DMS114 treated with DMSO at 0.1 percent for 48 hours (cell line): ENCODE results near the gene TIMM29.

ENCODE experiments used
- DNase-seq: peaks from one replicate; lab custom pipeline; 2025; ENCODE audit not compliant: unreplicated experiment; lab: John Stamatoyannopoulos, UW

The TIMM29 gene

GRCh38 chr19:10928563-10929401, at the start of gene TIMM29, which contains the start of gene YIPF2:
TIMM29 (plus strand) TSS chr19:10928811; CDS start chr19:10928823, 12 bp downstream.
YIPF2 (minus strand) TSS chr19:10928639; CDS start chr19:10928410, 229 bp downstream.
- DNase-seq = peak; percentile 83

GRCh38 chr19:10881403-10882107, 47.1 kb upstream of the TIMM29 start:
- no peak for DNase-seq

- DNase-seq = no peak
These were observed 46.5 kb upstream of the TIMM29 start for GRCh38 chr19:10882108-10882457.

- no peak for DNase-seq
These were observed 44.3 kb upstream of the TIMM29 start for GRCh38 chr19:10884274-10884673.

GRCh38 chr19:10885201-10886169, 43.1 kb upstream of the TIMM29 start:
- DNase-seq = no peak

GRCh38 chr19:10887616-10888367, 40.8 kb upstream of the TIMM29 start:
- no peak for DNase-seq

- DNase-seq = no peak
These were observed 40.2 kb upstream of the TIMM29 start for GRCh38 chr19:10888421-10888866.

- no peak for DNase-seq
These were observed 38.7 kb upstream of the TIMM29 start for GRCh38 chr19:10889880-10890279.

- DNase-seq = no peak
These were observed 37.1 kb upstream of the TIMM29 start for GRCh38 chr19:10891405-10892086.

GRCh38 chr19:10892256-10892655, 36.4 kb upstream of the TIMM29 start:
- no peak for DNase-seq

GRCh38 chr19:10894911-10895213, 33.7 kb upstream of the TIMM29 start:
- DNase-seq = no peak

- DNase-seq = no peak
These were observed 33.2 kb upstream of the TIMM29 start for GRCh38 chr19:10895363-10895762.

GRCh38 chr19:10895920-10896319, 32.7 kb upstream of the TIMM29 start:
- no peak for DNase-seq

- DNase-seq = no peak
These were observed 31.6 kb upstream of the TIMM29 start for GRCh38 chr19:10896851-10897526.

GRCh38 chr19:10898633-10899032, 30.0 kb upstream of the TIMM29 start:
- no peak for DNase-seq

- DNase-seq = no peak
These were observed 29.4 kb upstream of the TIMM29 start for GRCh38 chr19:10899151-10899653.

- no peak for DNase-seq
These were observed 20.7 kb upstream of the TIMM29 start for GRCh38 chr19:10907925-10908324.

GRCh38 chr19:10908380-10908960, 20.1 kb upstream of the TIMM29 start:
- DNase-seq = no peak
